Astrocyte of the cerebellum (primary cell): ENCODE results near the gene MARCO.

Experiments used
- DNase-seq: peaks from one replicate; pipeline ENCODE4 v3.0.0-alpha.2; 2011; ENCODE audit warnings: low read depth
- H3K4me3 ChIP-seq: 2 replicates; pipeline ENCODE4 v1.5.1; 2011; ENCODE audit warnings: mild to moderate bottlenecking, low read depth, low read length, moderate library complexity
- CTCF ChIP-seq: IDR thresholded peaks from 2 replicates; pipeline ENCODE4 v1.5.1; 2012; ENCODE audit warnings: low read length, low read depth, moderate library complexity, mild to moderate bottlenecking; ENCODE audit errors: missing control alignments
- in situ Hi-C: cut with HindIII; loops from 2 replicates; pipeline ENCODE4 v1.10.0; 2017; ENCODE audit warnings: low sequenced_read_pairs

The MARCO gene

GRCh38 chr2:118942031-118942430, at the start of gene MARCO:
Gene MARCO, plus strand, starts transcription at chr2:118942194. Its CDS starts 107 bp downstream, at chr2:118942301.
- in situ Hi-C loops = no loop called here
- no peak for DNase-seq
- H3K4me3 ChIP-seq = no peak within 1 kb of the TSS
- TF ChIP-seq CTCF = no peak

- no peak for DNase-seq
- no peak overlapping the region for H3K4me3 ChIP-seq
- TF ChIP-seq CTCF = no peak
- in situ Hi-C loops = no loop called here
Measured at GRCh38 chr2:118893100-118893499, 48.9 kb upstream of the MARCO start.

GRCh38 chr2:118902266-118903028, 39.5 kb upstream of the MARCO start:
- in situ Hi-C loops = no loop called here
- no peak for DNase-seq
- no peak for TF ChIP-seq CTCF
- H3K4me3 ChIP-seq = no peak overlapping the region

- no peak for DNase-seq
- in situ Hi-C loops = no loop called here
- TF ChIP-seq CTCF = no peak
- no peak overlapping the region for H3K4me3 ChIP-seq
Measured at GRCh38 chr2:118903029-118903351, 39.0 kb upstream of the MARCO start.

GRCh38 chr2:118903551-118904479, 38.2 kb upstream of the MARCO start:
- no peak for DNase-seq
- in situ Hi-C loops = no loop called here
- no peak for TF ChIP-seq CTCF
- no peak overlapping the region for H3K4me3 ChIP-seq

- no peak for DNase-seq
- no peak overlapping the region for H3K4me3 ChIP-seq
- in situ Hi-C loops = no loop called here
- TF ChIP-seq CTCF = no peak
Measured at GRCh38 chr2:118905206-118905605, 36.8 kb upstream of the MARCO start.
